ENCODE measurements around the gene ATRNL1. TPM values are rescaled to one million over a fixed set of nuclear protein-coding genes. Genes with fewer than 3 reads are reported as not detected.

ATRNL1 gene
- total and polyA plus RNA-seq, 2 donors from 2014 or later = 2.4 to 7.1 TPM

- H3K9ac ChIP-seq (ENCODE audit: low read length in 3 of 3) = no peak overlapping the region
- DNase-seq (no peak), FAIRE-seq (no peak)
- H3K4me3 ChIP-seq (ENCODE audit: low read length in 3 of 3) = no peak overlapping the region
- H3K27me3 ChIP-seq (ENCODE audit: control insufficient read depth, insufficient read depth, low read length) = no peaks in the 10 kb centered on the region
- no peaks in the 10 kb centered on the region for H3K36me3 ChIP-seq (ENCODE audit: control insufficient read depth in 2 of 3, insufficient read depth in 3 of 3, low read length in 3 of 3)
- intact Hi-C loops (cut with DNase I) = no loop called here
- no peak overlapping the region for H3K27ac ChIP-seq (ENCODE audit: low read depth in 2 of 2, low read length in 2 of 2)
- TF ChIP-seq, protein P1, sequence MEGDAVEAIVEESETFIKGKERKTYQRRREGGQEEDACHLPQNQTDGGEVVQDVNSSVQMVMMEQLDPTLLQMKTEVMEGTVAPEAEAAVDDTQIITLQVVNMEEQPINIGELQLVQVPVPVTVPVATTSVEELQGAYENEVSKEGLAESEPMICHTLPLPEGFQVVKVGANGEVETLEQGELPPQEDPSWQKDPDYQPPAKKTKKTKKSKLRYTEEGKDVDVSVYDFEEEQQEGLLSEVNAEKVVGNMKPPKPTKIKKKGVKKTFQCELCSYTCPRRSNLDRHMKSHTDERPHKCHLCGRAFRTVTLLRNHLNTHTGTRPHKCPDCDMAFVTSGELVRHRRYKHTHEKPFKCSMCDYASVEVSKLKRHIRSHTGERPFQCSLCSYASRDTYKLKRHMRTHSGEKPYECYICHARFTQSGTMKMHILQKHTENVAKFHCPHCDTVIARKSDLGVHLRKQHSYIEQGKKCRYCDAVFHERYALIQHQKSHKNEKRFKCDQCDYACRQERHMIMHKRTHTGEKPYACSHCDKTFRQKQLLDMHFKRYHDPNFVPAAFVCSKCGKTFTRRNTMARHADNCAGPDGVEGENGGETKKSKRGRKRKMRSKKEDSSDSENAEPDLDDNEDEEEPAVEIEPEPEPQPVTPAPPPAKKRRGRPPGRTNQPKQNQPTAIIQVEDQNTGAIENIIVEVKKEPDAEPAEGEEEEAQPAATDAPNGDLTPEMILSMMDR (IDR thresholded peaks at IDR 0.05; ENCODE audit: borderline replicate concordance, extremely low read depth, insufficient read depth) = no peak
- H3K4me1 ChIP-seq (ENCODE audit: control insufficient read depth in 2 of 3, insufficient read depth in 2 of 3, low read depth in 1 of 3, low read length in 3 of 3) = no peaks in the 10 kb centered on the region
- H3K9me3 ChIP-seq (ENCODE audit: control insufficient read depth in 2 of 3, insufficient read depth in 1 of 3, low read length in 3 of 3) = no peaks in the 10 kb centered on the region
These were observed 863.8 kb downstream of the ATRNL1 start for GRCh38 chr10:115957012-115957399.

DNA sequence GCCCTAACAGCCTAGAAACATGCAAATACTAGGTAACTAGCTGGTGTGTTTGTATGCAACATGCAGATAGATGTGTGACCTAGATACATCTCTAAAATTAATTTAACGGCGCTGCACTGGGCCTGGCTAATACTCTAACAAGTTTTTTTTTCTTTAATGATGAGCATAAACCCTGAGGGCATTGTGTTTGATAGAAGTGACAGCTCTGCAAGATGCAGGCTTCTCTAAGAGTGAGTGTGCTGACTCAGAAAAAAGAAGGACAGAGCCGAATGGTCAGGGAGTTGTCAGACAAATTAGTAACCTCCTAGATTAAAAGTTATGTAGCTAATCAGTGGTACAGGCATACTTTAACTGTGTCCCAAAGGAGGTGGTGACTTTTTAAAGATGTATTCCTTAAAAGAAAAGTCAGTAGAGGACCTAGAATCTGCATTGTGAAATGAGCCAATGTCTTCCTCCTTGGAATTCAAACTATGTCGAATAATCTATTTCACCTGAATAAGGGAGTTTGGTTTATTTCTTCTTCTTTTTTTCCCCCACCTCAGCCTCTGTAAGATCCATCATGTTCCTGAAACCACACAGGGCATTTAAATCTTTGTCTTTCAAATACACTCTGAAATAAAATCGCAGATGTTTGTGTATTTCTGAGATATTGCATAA, 864.7 kb downstream of the ATRNL1 start:
- H3K36me3 ChIP-seq (ENCODE audit: control insufficient read depth in 2 of 3, insufficient read depth in 3 of 3, low read length in 3 of 3) = no peaks in the 10 kb centered on the region
- TF ChIP-seq, protein P1 (IDR thresholded peaks at IDR 0.05; ENCODE audit: borderline replicate concordance, extremely low read depth, insufficient read depth) = no peak
- no peaks in the 10 kb centered on the region for H3K27me3 ChIP-seq (ENCODE audit: control insufficient read depth, insufficient read depth, low read length)
- no peak overlapping the region for H3K4me3 ChIP-seq (ENCODE audit: low read length in 3 of 3)
- H3K4me1 ChIP-seq (ENCODE audit: control insufficient read depth in 2 of 3, insufficient read depth in 2 of 3, low read depth in 1 of 3, low read length in 3 of 3) = no peaks in the 10 kb centered on the region
- FAIRE-seq = no peak
- DNase-seq = no peak
- intact Hi-C loops (cut with DNase I) = no loop called here
- H3K27ac ChIP-seq (ENCODE audit: low read depth in 2 of 2, low read length in 2 of 2) = no peak overlapping the region
- no peaks in the 10 kb centered on the region for H3K9me3 ChIP-seq (ENCODE audit: control insufficient read depth in 2 of 3, insufficient read depth in 1 of 3, low read length in 3 of 3)
- H3K9ac ChIP-seq (ENCODE audit: low read length in 3 of 3) = no peak overlapping the region

DNA sequence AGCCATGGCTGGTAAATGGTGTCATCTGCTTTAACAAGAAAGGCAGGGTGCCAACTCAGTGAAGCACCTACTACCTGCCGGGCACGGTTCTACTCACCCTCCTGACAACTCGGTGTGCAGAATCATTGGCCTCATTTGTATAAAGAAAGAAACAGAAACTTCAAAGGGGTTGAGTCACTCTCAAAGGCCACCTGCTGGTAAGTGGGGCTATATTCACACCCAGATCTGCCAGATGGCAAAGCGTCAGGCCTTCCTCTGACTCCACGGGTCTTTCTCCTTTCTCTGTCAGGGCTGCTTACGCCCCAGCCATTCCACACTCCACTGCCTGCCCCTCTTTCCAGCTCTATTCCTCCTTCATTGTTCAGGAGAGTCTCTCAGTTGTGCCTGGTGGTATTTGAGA, 870.7 kb downstream of the ATRNL1 start:
- Histone ChIP-seq H3K9me3 (ENCODE audit: control insufficient read depth in 2 of 3, insufficient read depth in 1 of 3, low read length in 3 of 3) (no peaks in the 10 kb centered on the region), H3K4me1 (ENCODE audit: control insufficient read depth in 2 of 3, insufficient read depth in 2 of 3, low read depth in 1 of 3, low read length in 3 of 3) (no peaks in the 10 kb centered on the region), H3K36me3 (ENCODE audit: control insufficient read depth in 2 of 3, insufficient read depth in 3 of 3, low read length in 3 of 3) (no peaks in the 10 kb centered on the region), H3K27me3 (ENCODE audit: control insufficient read depth, insufficient read depth, low read length) (no peaks in the 10 kb centered on the region), H3K4me3 (ENCODE audit: low read length in 3 of 3) (no peak overlapping the region), H3K9ac (ENCODE audit: low read length in 3 of 3) (no peak overlapping the region), H3K27ac (ENCODE audit: low read depth in 2 of 2, low read length in 2 of 2) (no peak overlapping the region)
- DNase-seq (peak in 1 of 5 donors; percentile 21), FAIRE-seq (no peak)
- intact Hi-C loops (cut with DNase I) = no loop called here
- TF ChIP-seq, protein P1 (IDR thresholded peaks at IDR 0.05; ENCODE audit: borderline replicate concordance, extremely low read depth, insufficient read depth) = peak; percentile 10

DNA sequence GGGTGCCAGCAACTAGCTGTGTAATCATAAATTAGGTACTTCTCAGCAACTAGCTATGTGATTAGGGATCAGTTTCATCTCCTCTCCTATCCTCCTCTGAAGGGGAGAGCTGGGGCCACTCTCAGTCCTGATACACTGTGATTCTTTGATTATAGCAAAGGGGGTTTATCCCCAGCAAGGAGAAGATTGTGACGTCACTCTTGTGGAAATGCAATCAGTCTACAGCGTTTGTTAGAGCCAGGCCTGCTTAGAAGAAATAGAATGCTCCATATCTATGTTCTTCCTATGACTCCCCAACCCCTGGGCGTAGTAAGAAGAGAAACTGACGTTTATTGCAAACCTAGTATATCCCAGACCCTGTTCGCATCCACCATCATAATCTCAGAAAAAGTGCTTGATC, 871.7 kb downstream of the ATRNL1 start:
- no peaks in the 10 kb centered on the region for H3K27me3 ChIP-seq (ENCODE audit: control insufficient read depth, insufficient read depth, low read length)
- no peak overlapping the region for H3K27ac ChIP-seq (ENCODE audit: low read depth in 2 of 2, low read length in 2 of 2)
- H3K9ac ChIP-seq (ENCODE audit: low read length in 3 of 3) = no peak overlapping the region
- H3K36me3 ChIP-seq (ENCODE audit: control insufficient read depth in 2 of 3, insufficient read depth in 3 of 3, low read length in 3 of 3) = no peaks in the 10 kb centered on the region
- H3K9me3 ChIP-seq (ENCODE audit: control insufficient read depth in 2 of 3, insufficient read depth in 1 of 3, low read length in 3 of 3) = no peaks in the 10 kb centered on the region
- intact Hi-C loops (cut with DNase I) = no loop called here
- H3K4me1 ChIP-seq (ENCODE audit: control insufficient read depth in 2 of 3, insufficient read depth in 2 of 3, low read depth in 1 of 3, low read length in 3 of 3) = no peaks in the 10 kb centered on the region
- no peak for DNase-seq
- no peak overlapping the region for H3K4me3 ChIP-seq (ENCODE audit: low read length in 3 of 3)
- no peak for FAIRE-seq
- TF ChIP-seq, protein P1 (IDR thresholded peaks at IDR 0.05; ENCODE audit: borderline replicate concordance, extremely low read depth, insufficient read depth) = no peak

All from kidney (tissue), 14 donors.